BE2C (cell line): ENCODE results near the gene ADAMTS13.

Experiments used
- DNase-seq: peaks from one replicate; pipeline ENCODE4 v3.0.0-alpha.2; 2020
- H3K27me3 ChIP-seq: fragments of 250-450 bp; sonication (Bioruptor Pico); 2 replicates; pipeline ENCODE4 v1.5.1; 2020; ENCODE audit warnings: mild to moderate bottlenecking
- H3K36me3 ChIP-seq: fragments of 250-450 bp; sonication (Bioruptor Pico); 2 replicates; pipeline ENCODE4 v1.5.1; 2020; ENCODE audit warnings: mild to moderate bottlenecking
- H3K4me1 ChIP-seq: fragments of 250-450 bp; sonication (Bioruptor Pico); 2 replicates; pipeline ENCODE4 v1.5.1; 2020
- H3K4me3 ChIP-seq: 2 replicates; pipeline ENCODE4 v1.5.1; 2011; ENCODE audit warnings: low read depth, low read length
- H3K9me3 ChIP-seq: fragments of 250-450 bp; sonication (Bioruptor Pico); 2 replicates; pipeline ENCODE4 v1.5.1; 2020
- CTCF ChIP-seq: IDR thresholded peaks from 2 replicates; pipeline ENCODE4 v1.5.1; 2012; ENCODE audit warnings: mild to moderate bottlenecking, low read depth, low read length

ADAMTS13 gene

GRCh38 chr9:133397370-133397769 is 24.8 kb upstream of the ADAMTS13 start:
- H3K36me3 ChIP-seq, result peaks cover 4% of the 10 kb centered on the region; the same call in 1 of the 2 replicates
- H3K27me3 ChIP-seq, result peaks cover 5% of the 10 kb centered on the region; the same call in 1 of the 2 replicates
- H3K4me3 ChIP-seq, result no peak overlapping the region
- TF ChIP-seq CTCF, result no peak
- no peaks in the 10 kb centered on the region for H3K4me1 ChIP-seq
- no peaks in the 10 kb centered on the region for H3K9me3 ChIP-seq
- DNase-seq, result no peak

DNA sequence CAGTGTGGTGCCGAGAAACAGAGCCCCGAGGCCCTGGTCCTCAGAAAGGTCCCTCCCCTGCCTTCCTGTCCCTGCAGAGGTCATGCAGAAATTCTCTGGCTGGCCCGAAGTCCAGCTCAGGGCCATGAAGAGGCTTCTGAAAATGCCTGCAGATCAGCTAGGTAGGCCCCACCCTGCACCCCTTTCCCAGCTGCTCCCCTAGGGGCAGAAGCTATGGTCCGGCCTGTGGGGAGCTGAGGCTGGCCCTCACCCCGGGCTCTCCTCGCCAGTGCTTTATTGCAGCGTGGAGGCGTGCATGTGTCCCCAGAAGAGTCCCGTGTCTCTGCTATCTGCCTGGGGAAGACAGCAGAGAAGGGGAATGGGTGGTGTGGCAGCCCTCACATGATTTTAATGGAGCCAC is 24.3 kb upstream of the ADAMTS13 start:
- H3K4me3 ChIP-seq, result no peak overlapping the region
- peaks cover 5% of the 10 kb centered on the region; the same call in 1 of the 2 replicates for H3K27me3 ChIP-seq
- no peak for TF ChIP-seq CTCF
- no peak for DNase-seq
- H3K4me1 ChIP-seq, result no peaks in the 10 kb centered on the region
- peaks cover 4% of the 10 kb centered on the region; the same call in 1 of the 2 replicates for H3K36me3 ChIP-seq
- no peaks in the 10 kb centered on the region for H3K9me3 ChIP-seq

GRCh38 chr9:133400292-133400691 is 21.9 kb upstream of the ADAMTS13 start:
- DNase-seq, result no peak
- Histone ChIP-seq H3K27me3 (no peaks in the 10 kb centered on the region), H3K4me3 (no peak overlapping the region), H3K9me3 (no peaks in the 10 kb centered on the region), H3K4me1 (no peaks in the 10 kb centered on the region), H3K36me3 (peaks cover 11% of the 10 kb centered on the region)
- TF ChIP-seq CTCF, result no peak

- Histone ChIP-seq H3K4me3 (no peak overlapping the region), H3K9me3 (no peaks in the 10 kb centered on the region), H3K36me3 (peaks cover 22% of the 10 kb centered on the region), H3K27me3 (no peaks in the 10 kb centered on the region), H3K4me1 (no peaks in the 10 kb centered on the region)
- no peak for DNase-seq
- no peak for TF ChIP-seq CTCF
Observed at GRCh38 chr9:133401588-133401987, 20.6 kb upstream of the ADAMTS13 start.

DNA sequence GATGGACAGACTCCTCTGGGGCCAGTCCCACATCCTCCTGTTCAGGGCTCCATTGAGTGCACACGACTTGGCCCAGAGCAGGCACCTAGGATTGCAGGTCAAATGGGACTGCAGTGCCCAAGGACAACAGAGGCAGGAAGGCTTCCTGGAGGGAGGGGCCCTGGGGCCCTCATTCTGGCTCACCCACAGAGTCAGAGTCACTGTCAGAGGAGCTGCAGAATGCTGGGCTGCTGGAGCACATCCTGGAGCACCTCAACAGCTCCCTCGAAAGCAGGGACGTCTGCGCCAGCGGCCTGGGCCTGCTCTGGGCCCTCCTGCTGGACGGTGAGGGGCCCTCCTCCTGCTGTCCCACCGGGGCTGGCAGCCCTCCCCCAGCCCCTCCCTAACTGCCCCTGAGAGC is 19.5 kb upstream of the ADAMTS13 start:
- Histone ChIP-seq H3K36me3 (peaks cover 29% of the 10 kb centered on the region), H3K27me3 (no peaks in the 10 kb centered on the region), H3K4me1 (no peaks in the 10 kb centered on the region), H3K9me3 (no peaks in the 10 kb centered on the region), H3K4me3 (no peak overlapping the region)
- TF ChIP-seq CTCF, result no peak
- DNase-seq, result no peak

GRCh38 chr9:133403766-133404453 is 18.3 kb upstream of the ADAMTS13 start:
- peak; percentile 62 for TF ChIP-seq CTCF
- H3K4me3 ChIP-seq, result no peak overlapping the region
- DNase-seq, result peak; percentile 54
- no peaks in the 10 kb centered on the region for H3K9me3 ChIP-seq
- H3K36me3 ChIP-seq, result peaks cover 29% of the 10 kb centered on the region
- no peaks in the 10 kb centered on the region for H3K27me3 ChIP-seq
- no peaks in the 10 kb centered on the region for H3K4me1 ChIP-seq
